RWPE2 (cell line): Measurements from ENCODE around the gene PTPRN2.

Experiments
- ATAC-seq: fragments of 200-7000 bp; cut with Tn5 transposase; 3 replicates; pipeline ENCODE4 v1.9.1; 2021; ENCODE audit warnings: low read depth
- DNase-seq: peaks from one replicate; pipeline ENCODE4 v3.0.0-alpha.2; 2020; ENCODE audit warnings: low spot score
- H3K27ac ChIP-seq: fragments of 450-650 bp; 2 replicates; pipeline ENCODE4 v1.5.1; 2017; ENCODE audit warnings: mild to moderate bottlenecking; ENCODE audit not compliant: poor library complexity, severe bottlenecking
- H3K27me3 ChIP-seq: fragments of 250-450 bp; sonication (Bioruptor Pico); 2 replicates; pipeline ENCODE4 v1.5.1; 2021; ENCODE audit warnings: mild to moderate bottlenecking, moderate library complexity; ENCODE audit not compliant: insufficient read depth, poor library complexity, severe bottlenecking
- H3K36me3 ChIP-seq: fragments of 250-450 bp; sonication (Bioruptor Pico); 2 replicates; pipeline ENCODE4 v1.5.1; 2020; ENCODE audit warnings: low read depth, mild to moderate bottlenecking, moderate library complexity
- H3K4me1 ChIP-seq: fragments of 250-450 bp; sonication (Bioruptor Pico); 2 replicates; pipeline ENCODE4 v1.5.1; 2021; ENCODE audit warnings: mild to moderate bottlenecking, moderate library complexity; ENCODE audit not compliant: insufficient read depth, poor library complexity, severe bottlenecking
- H3K4me3 ChIP-seq: fragments of 250-450 bp; sonication (Bioruptor Pico); 2 replicates; pipeline ENCODE4 v1.5.1; 2021; ENCODE audit warnings: mild to moderate bottlenecking, moderate library complexity; ENCODE audit not compliant: severe bottlenecking
- H3K9me3 ChIP-seq: fragments of 250-450 bp; sonication (Bioruptor Pico); 2 replicates; pipeline ENCODE4 v1.5.1; 2021; ENCODE audit warnings: mild to moderate bottlenecking, moderate library complexity; ENCODE audit not compliant: severe bottlenecking
- TF ChIP-seq, protein P1 (sequence below): fragments of 450-650 bp; IDR thresholded peaks from one replicate; pipeline ENCODE4 v1.5.1; 2017; ENCODE audit warnings: mild to moderate bottlenecking, moderate library complexity; ENCODE audit not compliant: poor library complexity, severe bottlenecking

Gene PTPRN2

GRCh38 chr7:158183431-158183830 is 404.2 kb downstream of the PTPRN2 start:
- H3K27me3 ChIP-seq, result no peaks in the 10 kb centered on the region
- H3K4me3 ChIP-seq, result no peak overlapping the region
- DNase-seq, result no peak
- H3K27ac ChIP-seq, result no peak overlapping the region
- no peak for ATAC-seq
- peaks cover 4% of the 10 kb centered on the region for H3K9me3 ChIP-seq
- no peaks in the 10 kb centered on the region for H3K36me3 ChIP-seq
- no peaks in the 10 kb centered on the region for H3K4me1 ChIP-seq
- TF ChIP-seq, protein P1, sequence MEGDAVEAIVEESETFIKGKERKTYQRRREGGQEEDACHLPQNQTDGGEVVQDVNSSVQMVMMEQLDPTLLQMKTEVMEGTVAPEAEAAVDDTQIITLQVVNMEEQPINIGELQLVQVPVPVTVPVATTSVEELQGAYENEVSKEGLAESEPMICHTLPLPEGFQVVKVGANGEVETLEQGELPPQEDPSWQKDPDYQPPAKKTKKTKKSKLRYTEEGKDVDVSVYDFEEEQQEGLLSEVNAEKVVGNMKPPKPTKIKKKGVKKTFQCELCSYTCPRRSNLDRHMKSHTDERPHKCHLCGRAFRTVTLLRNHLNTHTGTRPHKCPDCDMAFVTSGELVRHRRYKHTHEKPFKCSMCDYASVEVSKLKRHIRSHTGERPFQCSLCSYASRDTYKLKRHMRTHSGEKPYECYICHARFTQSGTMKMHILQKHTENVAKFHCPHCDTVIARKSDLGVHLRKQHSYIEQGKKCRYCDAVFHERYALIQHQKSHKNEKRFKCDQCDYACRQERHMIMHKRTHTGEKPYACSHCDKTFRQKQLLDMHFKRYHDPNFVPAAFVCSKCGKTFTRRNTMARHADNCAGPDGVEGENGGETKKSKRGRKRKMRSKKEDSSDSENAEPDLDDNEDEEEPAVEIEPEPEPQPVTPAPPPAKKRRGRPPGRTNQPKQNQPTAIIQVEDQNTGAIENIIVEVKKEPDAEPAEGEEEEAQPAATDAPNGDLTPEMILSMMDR, result no peak

DNA sequence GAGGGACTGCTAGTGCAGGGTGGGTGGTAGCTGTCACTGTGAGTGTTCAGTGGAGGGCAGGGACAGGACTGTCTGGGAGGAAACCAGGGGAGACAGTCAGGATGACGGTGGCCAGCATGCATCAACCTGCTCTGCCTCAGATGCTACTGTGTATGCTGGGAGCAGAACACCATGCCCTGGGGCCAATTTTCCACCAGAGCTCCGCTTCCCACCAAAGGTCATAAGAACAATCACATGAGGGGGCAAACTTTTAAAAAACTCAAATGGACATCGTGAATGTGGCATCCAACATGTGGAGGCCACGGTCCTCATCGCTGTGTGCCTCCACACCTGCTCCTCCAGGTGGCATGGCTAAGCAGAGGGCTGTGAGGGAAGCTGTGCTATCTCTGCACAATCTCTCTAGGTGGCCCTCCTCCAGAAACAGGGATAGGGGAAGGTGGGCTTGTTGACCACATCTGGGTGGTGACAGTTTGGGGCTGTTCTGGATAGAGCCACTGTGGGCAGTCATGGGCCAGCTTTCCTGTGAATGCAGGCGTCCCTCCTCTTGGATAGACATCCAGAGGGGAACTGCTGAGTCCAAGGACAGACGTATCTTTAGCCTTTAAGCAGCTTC is 411.0 kb downstream of the PTPRN2 start:
- TF ChIP-seq, protein P1, result no peak
- Histone ChIP-seq H3K36me3 (no peaks in the 10 kb centered on the region), H3K4me1 (no peaks in the 10 kb centered on the region), H3K4me3 (no peak overlapping the region), H3K9me3 (peaks cover under 1% of the 10 kb centered on the region), H3K27ac (no peak overlapping the region), H3K27me3 (no peaks in the 10 kb centered on the region)
- ATAC-seq, result no peak
- no peak for DNase-seq

- TF ChIP-seq, protein P1, result no peak
- no peaks in the 10 kb centered on the region for H3K27me3 ChIP-seq
- peaks cover 2% of the 10 kb centered on the region for H3K9me3 ChIP-seq
- no peaks in the 10 kb centered on the region for H3K4me1 ChIP-seq
- no peak overlapping the region for H3K27ac ChIP-seq
- DNase-seq (no peak), ATAC-seq (no peak)
- no peak overlapping the region for H3K4me3 ChIP-seq
- H3K36me3 ChIP-seq, result no peaks in the 10 kb centered on the region
Observed at GRCh38 chr7:158175779-158176178, 411.8 kb downstream of the PTPRN2 start.

DNA sequence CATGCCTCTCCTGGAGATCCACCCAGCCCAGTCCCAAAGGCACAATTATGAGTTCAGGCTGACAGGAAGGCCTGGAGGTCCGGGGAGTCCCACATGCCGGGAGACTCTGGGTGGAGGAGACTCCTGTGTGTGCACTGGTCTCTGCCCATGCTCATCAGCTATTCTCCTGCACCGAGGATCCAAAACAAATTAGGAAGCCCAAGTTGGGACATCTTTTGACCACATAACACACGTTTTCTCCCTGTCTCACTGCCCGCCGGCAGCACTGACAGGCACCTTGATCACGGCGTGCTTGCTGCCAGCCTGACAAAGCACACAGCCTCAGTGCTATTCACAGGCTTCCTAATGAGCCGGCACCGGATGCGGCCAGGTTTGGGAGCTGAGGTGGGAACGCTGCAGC is 412.7 kb downstream of the PTPRN2 start:
- Histone ChIP-seq H3K27me3 (no peaks in the 10 kb centered on the region), H3K9me3 (peaks cover 2% of the 10 kb centered on the region)

GRCh38 chr7:158167373-158167772 is 420.2 kb downstream of the PTPRN2 start:
- TF ChIP-seq, protein P1, result no peak

More for the DNA sequence above, 412.7 kb downstream of the PTPRN2 start:
- TF ChIP-seq, protein P1, result no peak
- Histone ChIP-seq H3K27ac (no peak overlapping the region), H3K4me1 (no peaks in the 10 kb centered on the region), H3K36me3 (no peaks in the 10 kb centered on the region), H3K4me3 (no peak overlapping the region)
- ATAC-seq, result no peak
- no peak for DNase-seq

More at GRCh38 chr7:158167373-158167772, 420.2 kb downstream of the PTPRN2 start:
- H3K4me3 ChIP-seq, result no peak overlapping the region
- no peaks in the 10 kb centered on the region for H3K36me3 ChIP-seq
- peaks cover 2% of the 10 kb centered on the region for H3K9me3 ChIP-seq
- no peak for DNase-seq
- no peaks in the 10 kb centered on the region for H3K4me1 ChIP-seq
- H3K27me3 ChIP-seq, result no peaks in the 10 kb centered on the region
- no peak overlapping the region for H3K27ac ChIP-seq
- ATAC-seq, result no peak
